GM12891 (cell line): ENCODE results near the gene CREB3L1.

Experiments used
- POLR2A ChIP-seq: IDR thresholded peaks from 2 replicates; pipeline ENCODE4 v1.6.1; 2011; ENCODE audit warnings: low read depth, low read length, control low read depth
- POLR2AphosphoS5 ChIP-seq: IDR thresholded peaks from 2 replicates; pipeline ENCODE4 v1.6.1; 2011; ENCODE audit warnings: low read depth, low read length, control low read depth
- POU2F2 ChIP-seq: IDR thresholded peaks from 2 replicates; pipeline ENCODE4 v1.6.1; 2011; ENCODE audit warnings: low read depth, mild to moderate bottlenecking, control low read depth, low read length, moderate library complexity
- TAF1 ChIP-seq: IDR thresholded peaks from 2 replicates; pipeline ENCODE4 v1.6.1; 2011; ENCODE audit warnings: low read depth, low read length, control low read depth

DNA sequence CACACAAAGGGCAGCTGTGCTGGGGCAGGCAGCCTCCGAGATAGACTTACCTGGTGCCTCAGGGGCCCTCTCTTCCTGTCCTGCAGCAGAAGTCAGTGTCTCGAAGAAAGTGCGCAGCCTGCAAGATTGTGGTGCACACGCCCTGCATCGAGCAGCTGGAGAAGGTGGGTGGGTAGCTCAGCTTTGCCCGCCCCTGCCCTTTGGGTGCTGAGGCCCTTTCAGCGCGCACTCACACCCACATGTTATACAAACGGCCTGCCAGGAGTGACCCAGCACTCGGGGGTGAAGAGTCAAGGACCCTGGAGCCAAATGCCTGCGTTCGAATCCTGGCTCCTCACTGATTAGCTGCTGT, 90.4 kb downstream of the CREB3L1 start:
- no peak for TF ChIP-seq POU2F2
- TF ChIP-seq POLR2AphosphoS5: no peak
- no peak for TF ChIP-seq POLR2A
- no peak for TF ChIP-seq TAF1
